ENCODE data around the gene CASZ1. TPM values are rescaled to one million over a fixed set of nuclear protein-coding genes. Genes with fewer than 3 reads are reported as not detected.

Gene CASZ1
- total RNA-seq, 1 experiment from 2014 or later = 27.8 TPM

DNA sequence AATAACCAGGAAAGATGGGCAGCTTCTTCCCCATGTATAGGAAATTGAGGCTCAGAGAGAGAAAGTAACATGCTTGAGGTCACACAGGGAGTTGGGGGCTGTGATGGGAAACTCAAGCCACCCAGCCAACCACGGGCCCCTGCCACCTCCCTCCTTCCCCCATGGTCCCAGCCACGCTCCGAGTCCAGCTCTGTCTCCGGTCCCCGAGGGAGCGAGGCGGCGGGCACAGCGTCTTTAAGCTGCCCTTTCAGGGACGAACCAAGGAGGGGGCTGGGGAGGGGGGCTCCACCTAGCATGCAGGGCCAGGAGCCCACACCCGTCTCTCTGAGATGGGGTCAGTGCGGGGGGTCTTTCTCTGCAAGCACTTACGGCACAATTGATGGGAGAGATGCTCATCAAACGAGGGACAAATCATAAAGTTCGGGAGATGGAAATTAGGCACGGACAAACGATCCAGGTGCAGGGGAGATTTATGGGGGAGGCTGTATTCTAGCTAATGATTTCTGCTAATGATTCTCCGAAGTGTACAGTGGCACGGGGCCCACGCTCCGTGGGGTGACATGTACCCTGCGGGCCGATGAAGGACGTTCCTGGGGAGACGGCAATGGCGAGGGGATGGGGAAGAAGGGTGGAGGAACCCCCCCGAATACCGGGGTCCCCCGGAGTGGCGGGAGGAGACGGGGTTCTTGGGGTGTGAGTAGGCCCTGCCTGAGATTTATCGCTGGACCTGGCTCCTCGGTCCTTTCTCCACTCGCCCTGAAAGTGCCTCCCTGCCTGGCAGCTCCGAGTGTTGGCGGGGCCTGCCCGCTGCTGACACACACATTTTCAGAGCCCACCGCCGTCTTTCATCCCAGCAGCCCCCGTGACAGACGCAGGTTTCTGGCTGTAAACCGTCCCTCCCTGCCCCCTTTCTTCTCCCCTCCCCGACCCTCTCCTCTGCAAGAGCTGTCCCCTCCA lies 31.2 kb upstream of the CASZ1 start:
- peaks cover 8% of the 10 kb centered on the region; the same call in 1 of the 2 replicates for H3K4me1 ChIP-seq (ENCODE audit: control insufficient read depth, insufficient read depth, low read length)
- no peaks in the 10 kb centered on the region for H3K27me3 ChIP-seq (ENCODE audit: control insufficient read depth, insufficient read depth, low read length)
- BruUV-seq (replicated peaks) = no TSS peak
- DNase-seq (ENCODE audit: low read depth, low spot score) = no peak
- ATAC-seq = no peak
- H3K4me3 ChIP-seq (ENCODE audit: low read depth in 2 of 2, low read length in 2 of 2) = no peak overlapping the region
- no peak for TF ChIP-seq SIN3A (IDR thresholded peaks at IDR 0.05; ENCODE audit: borderline replicate concordance, insufficient read depth, low read depth, low read length)
- TF ChIP-seq, protein P1, sequence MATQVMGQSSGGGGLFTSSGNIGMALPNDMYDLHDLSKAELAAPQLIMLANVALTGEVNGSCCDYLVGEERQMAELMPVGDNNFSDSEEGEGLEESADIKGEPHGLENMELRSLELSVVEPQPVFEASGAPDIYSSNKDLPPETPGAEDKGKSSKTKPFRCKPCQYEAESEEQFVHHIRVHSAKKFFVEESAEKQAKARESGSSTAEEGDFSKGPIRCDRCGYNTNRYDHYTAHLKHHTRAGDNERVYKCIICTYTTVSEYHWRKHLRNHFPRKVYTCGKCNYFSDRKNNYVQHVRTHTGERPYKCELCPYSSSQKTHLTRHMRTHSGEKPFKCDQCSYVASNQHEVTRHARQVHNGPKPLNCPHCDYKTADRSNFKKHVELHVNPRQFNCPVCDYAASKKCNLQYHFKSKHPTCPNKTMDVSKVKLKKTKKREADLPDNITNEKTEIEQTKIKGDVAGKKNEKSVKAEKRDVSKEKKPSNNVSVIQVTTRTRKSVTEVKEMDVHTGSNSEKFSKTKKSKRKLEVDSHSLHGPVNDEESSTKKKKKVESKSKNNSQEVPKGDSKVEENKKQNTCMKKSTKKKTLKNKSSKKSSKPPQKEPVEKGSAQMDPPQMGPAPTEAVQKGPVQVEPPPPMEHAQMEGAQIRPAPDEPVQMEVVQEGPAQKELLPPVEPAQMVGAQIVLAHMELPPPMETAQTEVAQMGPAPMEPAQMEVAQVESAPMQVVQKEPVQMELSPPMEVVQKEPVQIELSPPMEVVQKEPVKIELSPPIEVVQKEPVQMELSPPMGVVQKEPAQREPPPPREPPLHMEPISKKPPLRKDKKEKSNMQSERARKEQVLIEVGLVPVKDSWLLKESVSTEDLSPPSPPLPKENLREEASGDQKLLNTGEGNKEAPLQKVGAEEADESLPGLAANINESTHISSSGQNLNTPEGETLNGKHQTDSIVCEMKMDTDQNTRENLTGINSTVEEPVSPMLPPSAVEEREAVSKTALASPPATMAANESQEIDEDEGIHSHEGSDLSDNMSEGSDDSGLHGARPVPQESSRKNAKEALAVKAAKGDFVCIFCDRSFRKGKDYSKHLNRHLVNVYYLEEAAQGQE (IDR thresholded peaks at IDR 0.05; ENCODE audit: insufficient read depth in 1 of 2, low read depth in 2 of 2, low read length in 1 of 2) = no peak
- H3K27ac ChIP-seq (ENCODE audit: low read length) = no peak overlapping the region
- intact Hi-C loops (cut with micrococcal nuclease; ENCODE audit: unreplicated experiment) = no loop called here
- H3K9me3 ChIP-seq (ENCODE audit: control insufficient read depth, insufficient read depth, low read depth, low read length) = no peaks in the 10 kb centered on the region
- POLR2A ChIA-PET = no interaction called here
- CTCF ChIA-PET = no interaction called here
- H3K36me3 ChIP-seq (ENCODE audit: control insufficient read depth, insufficient read depth, low read length) = no peaks in the 10 kb centered on the region
- in situ Hi-C loops (cut with HindIII; ENCODE audit: low pct_unique_long_range_greater_than_20kb, low sequenced_read_pairs) = no loop called here

- in situ Hi-C loops (cut with HindIII; ENCODE audit: low pct_unique_long_range_greater_than_20kb, low sequenced_read_pairs) = no loop called here
- no peak for DNase-seq (ENCODE audit: low read depth, low spot score)
- Histone ChIP-seq H3K27ac (ENCODE audit: low read length) (no peak overlapping the region), H3K9me3 (ENCODE audit: control insufficient read depth, insufficient read depth, low read depth, low read length) (no peaks in the 10 kb centered on the region), H3K27me3 (ENCODE audit: control insufficient read depth, insufficient read depth, low read length) (no peaks in the 10 kb centered on the region), H3K36me3 (ENCODE audit: control insufficient read depth, insufficient read depth, low read length) (no peaks in the 10 kb centered on the region), H3K4me3 (ENCODE audit: low read depth in 2 of 2, low read length in 2 of 2) (no peak overlapping the region), H3K4me1 (ENCODE audit: control insufficient read depth, insufficient read depth, low read length) (peaks cover 8% of the 10 kb centered on the region; the same call in 1 of the 2 replicates)
- intact Hi-C loops (cut with micrococcal nuclease; ENCODE audit: unreplicated experiment) = no loop called here
- no TSS peak for BruUV-seq (replicated peaks)
- no peak; the same call in 1 of the 2 replicates for ATAC-seq
- no peak for TF ChIP-seq POLR2AphosphoS5 (IDR thresholded peaks at IDR 0.05; ENCODE audit: low read depth, low read length)
- TF ChIP-seq SIN3A (IDR thresholded peaks at IDR 0.05; ENCODE audit: borderline replicate concordance, insufficient read depth, low read depth, low read length) = no peak
- no peak for TF ChIP-seq CTCF (IDR thresholded peaks at IDR 0.05)
- POLR2A ChIA-PET = no interaction called here
- CTCF ChIA-PET = no interaction called here
Observed at GRCh38 chr1:10825592-10825991, 29.1 kb upstream of the CASZ1 start.

All from Panc1 (cell line).